HG02970 (cell line): ENCODE results near the gene TREH.
"Not testable (repeated sequence)": the region's sequence is repeated elsewhere in the genome, so short reads cannot be mapped to it uniquely, and the experiment has no call there.

Source experiments
- ATAC-seq: cut with Tn5 transposase; IDR thresholded peaks from one replicate; pipeline ENCODE4 v1.9.1; 2021; ENCODE audit warnings: mild to moderate bottlenecking, moderate library complexity, moderate number of reproducible peaks; ENCODE audit not compliant: unreplicated experiment, low FRiP score

The TREH gene

GRCh38 chr11:118618991-118619375, 60.5 kb downstream of the TREH start:
- ATAC-seq = no peak

DNA sequence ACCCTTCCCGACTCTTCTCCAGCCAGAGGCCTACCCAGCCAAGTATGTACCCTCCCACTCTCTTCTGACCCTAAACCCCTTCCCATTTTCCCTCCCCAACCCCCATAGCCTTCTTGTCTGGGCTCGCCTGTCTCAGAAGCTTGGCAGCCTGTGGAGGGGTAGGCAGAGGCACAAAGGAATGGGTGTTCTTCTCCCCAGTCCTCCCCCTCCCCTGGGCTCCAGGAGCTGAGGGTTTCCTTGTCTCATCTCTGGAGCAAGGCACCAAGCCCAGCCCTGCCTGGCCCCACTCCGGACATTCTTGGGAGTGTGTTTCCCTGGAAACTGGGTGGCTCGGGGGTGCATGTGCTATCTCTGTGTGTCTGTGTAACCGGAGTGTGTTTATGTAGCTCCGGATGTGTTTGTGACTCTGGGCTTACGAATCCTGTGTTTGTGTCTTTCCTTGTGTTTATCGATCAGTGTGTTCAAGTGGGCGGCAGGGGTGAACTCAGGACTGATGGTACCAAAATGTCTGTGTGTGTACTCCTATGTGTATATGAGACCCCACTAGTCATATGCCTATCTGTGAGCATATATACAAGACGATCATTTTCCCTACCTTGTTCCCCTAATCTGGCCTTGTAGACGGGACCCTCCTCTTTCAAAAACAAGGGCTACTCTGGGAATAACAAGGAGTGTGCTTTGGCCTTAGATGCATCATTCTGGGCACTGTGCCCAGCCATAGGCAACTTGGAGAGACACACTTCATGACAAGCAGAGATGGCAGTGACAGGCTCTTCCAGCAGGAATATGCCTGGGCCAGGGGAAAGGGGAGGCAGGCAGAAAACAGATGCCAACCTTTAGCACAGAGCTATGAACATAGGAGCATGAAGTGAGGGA, 61.1 kb downstream of the TREH start:
- no peak for ATAC-seq

DNA sequence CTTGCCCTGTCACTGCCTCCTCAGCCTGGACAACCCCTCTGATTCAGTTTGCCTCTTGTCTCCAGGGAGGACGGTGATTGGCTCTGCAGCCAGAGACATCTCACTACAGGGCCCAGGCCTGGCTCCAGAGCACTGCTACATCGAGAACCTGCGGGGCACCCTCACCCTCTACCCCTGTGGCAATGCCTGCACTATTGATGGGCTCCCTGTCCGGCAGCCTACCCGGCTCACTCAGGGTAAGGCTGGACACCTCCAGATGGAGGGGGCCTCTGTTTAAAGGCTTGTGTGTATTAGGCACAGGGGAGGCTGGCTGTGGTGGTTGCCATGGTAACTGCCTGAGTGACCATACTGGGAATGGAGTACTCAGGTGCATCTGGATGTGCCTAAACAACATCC, 63.5 kb downstream of the TREH start:
- no peak for ATAC-seq

DNA sequence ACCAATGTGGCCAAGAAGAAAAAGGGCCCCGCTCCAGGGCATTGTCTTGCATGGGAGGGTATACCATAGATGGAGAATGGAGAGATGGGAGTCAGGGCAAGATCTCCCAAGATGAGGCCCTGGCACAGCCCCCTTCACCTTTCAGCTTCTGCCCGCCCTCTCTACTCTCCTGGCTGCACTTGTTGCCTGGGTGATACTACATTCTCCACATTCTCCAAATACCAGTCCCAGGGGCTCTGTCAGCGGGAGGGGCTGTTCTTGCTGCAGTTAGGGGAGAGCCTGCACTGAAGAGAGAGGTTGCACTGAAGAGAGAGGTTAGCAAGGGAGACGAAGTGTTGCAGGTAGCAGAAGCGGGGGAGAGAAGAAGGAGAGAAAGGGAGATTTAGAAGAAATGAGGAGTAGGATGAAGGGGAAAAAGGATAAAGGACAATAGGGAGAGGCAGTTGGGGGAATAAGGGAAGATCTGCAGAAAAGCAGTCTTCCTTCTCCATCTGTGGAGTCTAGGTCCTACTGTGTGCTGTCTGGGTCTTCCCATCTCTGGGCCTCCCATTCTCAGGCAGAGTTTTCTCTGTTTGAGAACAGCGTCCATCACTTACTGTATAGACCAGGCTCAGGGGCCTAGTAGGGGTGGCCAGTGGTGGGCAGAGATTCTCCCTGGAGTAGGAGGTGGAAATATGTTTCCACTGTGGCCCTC, 64.0 kb downstream of the TREH start:
- ATAC-seq = no peak

GRCh38 chr11:118614511-118614910, 64.9 kb downstream of the TREH start:
- no peak for ATAC-seq

GRCh38 chr11:118612378-118612777, 67.1 kb downstream of the TREH start:
- ATAC-seq = no peak

DNA sequence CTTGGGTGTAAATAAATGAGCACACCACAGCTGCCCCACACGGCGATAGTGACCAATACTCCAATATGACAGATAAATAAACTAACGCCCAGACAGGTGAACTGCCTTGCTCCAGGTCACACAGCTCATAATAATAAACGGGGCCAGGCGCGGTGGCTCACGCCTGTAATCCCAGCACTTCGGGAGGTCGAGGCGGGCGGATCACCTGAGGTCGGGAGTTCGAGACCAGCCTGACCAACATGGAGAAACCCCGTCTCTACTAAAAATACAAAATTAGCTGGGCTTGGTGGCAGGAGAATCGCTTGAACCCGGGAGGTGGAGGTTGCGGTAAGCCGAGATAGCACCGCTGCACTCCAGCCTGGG, 68.0 kb downstream of the TREH start:
- not testable (repeated sequence) for ATAC-seq

DNA sequence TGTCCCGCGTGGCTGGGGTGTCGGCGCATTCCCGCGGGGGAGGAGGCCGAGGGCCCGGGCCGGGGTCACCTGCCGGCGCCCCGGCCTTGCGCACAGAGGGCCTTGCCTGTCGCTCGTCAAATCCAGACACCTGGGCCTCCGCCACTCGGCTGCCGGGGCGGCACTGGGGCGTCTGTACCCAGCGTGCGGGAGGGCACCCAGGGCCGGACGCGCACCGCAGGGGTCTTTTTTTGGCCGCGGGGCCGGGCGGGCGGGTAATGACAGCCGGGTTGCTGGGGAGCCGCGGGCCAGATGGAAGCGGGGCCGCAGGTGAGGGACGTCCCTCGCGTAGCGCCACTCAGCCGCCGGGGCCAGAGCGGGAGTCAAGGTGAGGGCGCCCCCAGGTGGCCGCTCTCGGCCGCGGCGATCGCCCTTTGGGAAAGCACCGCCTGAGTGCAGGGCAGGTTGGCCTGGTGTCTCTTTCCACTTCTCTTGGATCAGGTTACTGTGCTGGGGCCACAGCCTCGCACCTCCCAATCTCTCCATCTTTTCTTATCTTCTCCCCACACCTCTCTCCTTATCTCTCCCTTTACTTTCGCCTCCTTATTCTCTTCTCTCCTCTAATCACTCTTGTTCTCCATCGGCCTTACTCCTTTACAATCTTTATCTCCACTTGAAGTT, 68.5 kb downstream of the TREH start:
- ATAC-seq = peak; percentile 52

DNA sequence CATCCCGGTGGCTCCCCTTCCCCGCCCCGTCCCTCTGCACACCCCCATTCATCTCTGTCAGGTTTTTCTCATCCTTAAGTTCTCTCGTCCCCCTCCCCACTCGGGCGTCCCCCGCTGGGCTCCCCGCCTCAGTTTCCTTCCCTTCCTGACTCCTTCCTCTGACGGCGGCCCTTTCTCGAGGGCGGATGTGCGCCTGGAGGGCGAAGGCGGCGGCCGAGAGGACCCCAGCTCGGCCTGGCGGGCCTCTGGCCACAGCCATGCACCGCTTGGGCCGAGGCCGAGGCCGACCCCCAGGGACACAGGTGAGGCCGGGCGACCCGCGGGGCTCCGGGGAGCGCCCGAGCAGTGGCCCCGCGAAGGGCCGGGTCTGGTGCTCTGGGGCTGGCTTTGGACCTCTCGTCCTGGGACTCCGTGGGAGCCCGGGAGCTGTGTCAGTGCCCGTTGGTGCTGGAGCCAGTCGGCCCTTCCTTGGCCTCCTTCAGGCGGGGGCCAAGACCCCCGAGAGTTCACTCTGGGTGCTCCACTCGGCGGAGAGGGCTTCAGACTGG, 69.2 kb downstream of the TREH start:
- no peak for ATAC-seq

DNA sequence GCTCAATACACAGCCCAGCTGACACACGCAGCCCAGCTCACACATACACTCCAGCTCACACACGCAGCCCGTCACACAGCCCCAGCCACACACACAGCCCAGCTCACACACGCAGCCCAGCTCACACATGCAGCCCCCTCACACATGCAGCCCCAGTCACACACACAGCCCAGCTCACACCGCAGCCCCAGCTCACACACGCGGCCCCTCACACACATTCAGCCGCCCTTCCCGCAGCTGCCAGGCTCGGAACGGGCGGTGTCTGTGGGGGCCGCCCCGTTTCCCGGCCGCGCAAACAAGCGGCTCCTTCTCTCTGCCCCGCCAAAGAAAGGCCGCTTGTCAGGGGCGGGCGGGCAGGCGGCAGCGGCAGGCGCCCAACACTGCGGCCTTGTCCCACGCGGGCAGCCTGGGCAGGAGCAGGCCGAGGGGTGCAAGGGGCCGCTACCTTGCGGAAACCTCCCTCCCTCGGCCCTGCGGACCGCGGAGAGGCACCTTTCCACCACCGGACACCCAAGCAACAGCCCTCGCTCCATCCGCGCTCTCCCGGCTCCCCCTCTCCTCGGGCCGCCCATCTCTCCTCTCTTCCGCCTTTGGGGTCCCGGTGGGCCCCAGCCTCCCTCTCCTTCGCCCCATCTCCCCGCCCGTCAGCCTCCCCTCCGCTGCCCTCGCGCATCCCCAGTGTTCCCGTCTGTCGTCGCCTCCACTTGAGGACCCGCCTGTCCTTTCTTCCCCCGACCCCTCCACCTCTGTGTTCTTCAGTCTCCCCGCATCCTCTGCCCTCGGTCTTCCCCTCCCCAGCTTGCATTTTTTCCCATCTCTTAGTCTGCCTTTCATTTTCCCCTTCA, 69.8 kb downstream of the TREH start:
- ATAC-seq = no peak

DNA sequence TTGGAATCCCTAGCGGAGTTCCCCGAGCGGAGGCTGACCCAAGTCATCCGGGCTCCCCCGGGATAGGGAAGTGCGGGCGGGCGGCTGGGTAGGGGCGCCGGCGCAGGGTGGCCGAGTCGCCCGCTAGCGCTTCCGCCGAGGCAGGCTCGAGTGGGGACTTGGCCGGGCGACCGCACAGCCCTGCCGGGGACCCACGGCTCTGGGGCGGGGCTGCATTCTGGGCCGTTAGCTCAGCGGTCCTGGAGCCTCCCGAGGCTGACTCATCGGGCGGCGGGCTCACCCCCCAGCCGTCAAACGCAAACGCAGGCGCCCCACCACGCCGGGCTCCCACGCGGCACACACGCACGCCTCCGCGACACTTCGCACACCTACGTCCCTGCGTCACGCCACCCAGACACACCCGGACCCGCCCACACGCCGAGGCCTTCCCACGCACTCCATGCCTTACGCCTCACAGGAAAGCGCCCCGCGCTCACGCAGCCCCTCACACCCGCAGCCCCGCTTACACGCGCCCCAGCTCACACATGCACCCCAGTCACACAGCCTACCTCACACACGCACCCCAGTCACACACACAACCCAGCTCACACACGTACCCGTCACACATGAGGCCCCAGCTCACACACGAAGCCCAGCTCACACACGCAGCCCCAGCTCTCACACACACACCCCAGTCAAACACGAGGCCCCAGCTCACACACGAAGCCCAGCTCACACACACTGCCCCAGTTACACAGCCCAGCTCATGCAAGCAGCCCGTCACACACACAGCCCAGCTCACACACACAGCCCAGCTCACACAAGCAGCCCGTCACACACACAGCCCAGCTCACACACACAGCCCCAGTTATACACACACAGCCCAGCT, 70.9 kb downstream of the TREH start:
- ATAC-seq = no peak

DNA sequence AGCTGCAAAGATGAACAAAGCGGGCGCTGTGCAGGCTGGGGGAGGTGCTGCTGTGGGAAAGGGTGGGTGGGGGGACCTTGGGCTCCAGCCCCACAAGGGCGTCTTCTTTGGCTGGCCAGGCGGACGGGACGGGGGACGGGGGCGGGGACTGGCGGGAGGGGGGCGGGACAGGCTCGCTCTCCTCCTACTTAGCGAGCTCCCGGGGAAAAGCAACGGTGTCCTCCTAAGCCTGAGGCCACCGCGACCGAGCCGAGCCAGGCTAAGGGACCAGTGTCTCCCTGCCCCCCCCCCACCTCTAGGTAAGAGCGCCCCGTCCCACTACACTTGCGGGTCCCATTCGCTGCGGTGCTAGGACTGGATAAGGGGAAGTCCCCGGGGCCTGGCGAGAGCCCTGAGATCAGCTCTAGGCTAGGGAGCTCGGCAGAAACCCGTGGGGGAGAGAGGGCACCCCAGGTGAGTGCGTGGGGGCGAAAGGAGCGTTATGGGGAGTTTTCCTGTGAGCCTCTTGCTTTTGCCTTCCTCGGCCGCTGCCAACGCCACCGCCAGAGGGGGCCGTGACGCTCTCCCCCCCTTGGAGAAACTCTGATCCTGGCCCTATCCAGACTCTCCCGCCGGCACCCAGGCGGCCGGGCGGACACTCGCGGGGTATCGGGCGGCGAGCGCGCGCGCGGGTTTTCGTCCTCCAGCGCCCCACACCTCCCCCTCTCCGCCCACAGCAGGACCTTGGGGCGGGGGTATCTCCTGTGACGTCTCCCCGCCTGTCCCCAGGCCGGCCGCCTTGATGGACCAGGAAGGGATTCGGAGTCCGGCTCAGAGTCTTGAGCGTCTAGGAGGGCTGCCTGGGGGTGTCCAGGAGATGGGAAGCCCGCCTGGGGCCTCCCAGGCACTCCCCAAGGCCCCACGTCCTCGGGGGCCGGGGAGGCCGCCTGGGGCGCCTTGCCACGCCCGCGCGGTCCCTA, 71.8 kb downstream of the TREH start, which contains the start of gene PHLDB1:
Gene PHLDB1 (plus strand): TSS at position 215 of the 959 bp plus-strand sequence. CDS start 6,222 bp downstream, outside the sequence.
- ATAC-seq = no peak
